ENCODE data around the gene MAGOHB. TPM values are rescaled to one million over a fixed set of nuclear protein-coding genes. Genes with fewer than 3 reads are reported as not detected.

The MAGOHB gene
- total RNA-seq, 1 donor from 2014 or later, result 28.8 TPM

GRCh38 chr12:10554756-10555481 lies 58.5 kb downstream of the MAGOHB start:
- no peak for TF ChIP-seq CTCF (IDR thresholded peaks at IDR 0.05)
- Mint-ChIP-seq H3K27me3 (peaks cover 10% of the 10 kb centered on the region), H3K4me1 (no peaks in the 10 kb centered on the region), H3K9me3 (no peaks in the 10 kb centered on the region), H3K36me3 (ENCODE audit: low read depth) (no peaks in the 10 kb centered on the region), H3K4me3 (no peak overlapping the region), H3K27ac (no peak overlapping the region)
- intact Hi-C loops (cut with micrococcal nuclease), result no loop called here
- CTCF ChIA-PET, result interaction anchor here (1.2 kb wide), 1 partner anchor 223 kb away, joined by 3 read pairs; no protein-coding TSS in a partner anchor
- DNase-seq (no peak), ATAC-seq (ENCODE audit: low read depth) (no peak)
- POLR2A ChIA-PET, result no interaction called here

GRCh38 chr12:10554228-10554755 lies 59.1 kb downstream of the MAGOHB start:
- ATAC-seq (ENCODE audit: low read depth), result no peak

More at GRCh38 chr12:10554228-10554755, 59.1 kb downstream of the MAGOHB start:
- Mint-ChIP-seq H3K4me1 (no peaks in the 10 kb centered on the region), H3K27me3 (peaks cover 10% of the 10 kb centered on the region), H3K9me3 (no peaks in the 10 kb centered on the region), H3K4me3 (no peak overlapping the region), H3K27ac (no peak overlapping the region), H3K36me3 (ENCODE audit: low read depth) (no peaks in the 10 kb centered on the region)
- no peak for DNase-seq
- intact Hi-C loops (cut with micrococcal nuclease), result no loop called here
- ChIA-PET POLR2A (no interaction called here), CTCF (interaction anchor here (1.2 kb wide), 1 partner anchor 222 kb away, joined by 3 read pairs; no protein-coding TSS in a partner anchor)
- no peak for TF ChIP-seq CTCF (IDR thresholded peaks at IDR 0.05)

Other genes starting within 250 kb of the MAGOHB start
- gene KLRK1, start 223.6 kb downstream of the MAGOHB start, total RNA-seq, result 0.56 and 0.98 TPM in 2 replicates
- not detected in 2 replicates for gene KLRC4, start 203.9 kb downstream of the MAGOHB start, total RNA-seq
- gene KLRC3, start 193.0 kb downstream of the MAGOHB start, total RNA-seq, result not detected in 2 replicates
- not detected in 2 replicates for gene KLRC2, start 177.6 kb downstream of the MAGOHB start, total RNA-seq
- not detected in 2 replicates for gene KLRC1, start 160.2 kb downstream of the MAGOHB start, total RNA-seq
- gene EIF2S3B, start 107.7 kb downstream of the MAGOHB start, total RNA-seq, result 0.64 and 0.83 TPM in 2 replicates
- not detected in 2 replicates for gene STYK1, start 60.4 kb upstream of the MAGOHB start, total RNA-seq
- 50.3 and 58.8 TPM in 2 replicates for gene YBX3, start 109.7 kb upstream of the MAGOHB start, total RNA-seq
- not detected in 2 replicates for gene TAS2R7, start 189.0 kb upstream of the MAGOHB start, total RNA-seq
- gene TAS2R8, start 193.7 kb upstream of the MAGOHB start, total RNA-seq, result not detected in 2 replicates
- gene TAS2R9, start 196.6 kb upstream of the MAGOHB start, total RNA-seq, result not detected in 2 replicates
- 0.27 and 0.44 TPM in 2 replicates for gene TAS2R10, start 212.7 kb upstream of the MAGOHB start, total RNA-seq
- gene PRR4, start 235.9 kb upstream of the MAGOHB start, total RNA-seq, result 0.98 and 3.0 TPM in 2 replicates